HepG2 (cell line): Measurements from ENCODE around the gene CDK17. TPM values are rescaled to one million over a fixed set of nuclear protein-coding genes. Genes with fewer than 3 reads are reported as not detected.

ENCODE experiments used
- ARNT2 ChIP-seq: sonication (generic); formaldehyde crosslinking; IDR thresholded peaks from 2 replicates; pipeline ENCODE4 v1.8.0; 2022; ENCODE audit warnings: mild to moderate bottlenecking, low read depth, missing genetic modification reagents, moderate library complexity
- BCL6 ChIP-seq: IDR thresholded peaks from 2 replicates; pipeline ENCODE4 v1.6.1; 2016; ENCODE audit warnings: missing genetic modification reagents, missing compliant biosample characterization
- IRF1 ChIP-seq: sonication (generic); formaldehyde crosslinking; IDR thresholded peaks from 2 replicates; pipeline ENCODE4 v1.4.0; 2020; ENCODE audit warnings: low read depth, mild to moderate bottlenecking, missing genetic modification reagents
- IRX3 ChIP-seq: sonication (generic); formaldehyde crosslinking; IDR thresholded peaks from 2 replicates; pipeline ENCODE4 v1.8.1; 2023; ENCODE audit warnings: mild to moderate bottlenecking, low read depth, missing genetic modification reagents, borderline replicate concordance
- NFAT5 ChIP-seq: sonication (generic); formaldehyde crosslinking; IDR thresholded peaks from 2 replicates; pipeline ENCODE4 v1.4.0; 2020; ENCODE audit warnings: missing genetic modification reagents
- NFKB2 ChIP-seq: sonication (generic); formaldehyde crosslinking; IDR thresholded peaks from 2 replicates; pipeline ENCODE4 v1.4.0; 2020; ENCODE audit warnings: missing genetic modification reagents, borderline replicate concordance
- NFYC ChIP-seq: IDR thresholded peaks from 2 replicates; pipeline ENCODE4 v1.6.1; 2016; ENCODE audit warnings: missing genetic modification reagents, missing compliant biosample characterization
- PHF8 ChIP-seq: sonication (generic); formaldehyde crosslinking; IDR thresholded peaks from 2 replicates; pipeline ENCODE4 v1.5.0; 2020; ENCODE audit warnings: missing genetic modification reagents
- SPEN ChIP-seq: sonication (generic); formaldehyde crosslinking; IDR thresholded peaks from 2 replicates; pipeline ENCODE4 v1.5.1; 2020; ENCODE audit warnings: low read depth, mild to moderate bottlenecking, missing genetic modification reagents
- SRSF4 ChIP-seq: fragments of 200-400 bp; formaldehyde crosslinking; IDR thresholded peaks from one replicate; pipeline ENCODE4 v1.6.1; 2018; ENCODE audit warnings: mild to moderate bottlenecking, low read depth, low read length, moderate library complexity; ENCODE audit not compliant: poor library complexity, severe bottlenecking
- STAG1 ChIP-seq: sonication (generic); formaldehyde crosslinking; IDR thresholded peaks from 2 replicates; pipeline ENCODE4 v1.4.0; 2020; ENCODE audit warnings: missing genetic modification reagents
- ZBTB14 ChIP-seq: sonication (generic); formaldehyde crosslinking; IDR thresholded peaks from 2 replicates; pipeline ENCODE4 v1.4.0; 2020; ENCODE audit warnings: missing genetic modification reagents
- ZFY ChIP-seq: sonication (generic); formaldehyde crosslinking; IDR thresholded peaks from 2 replicates; pipeline ENCODE4 v1.4.0; 2020; ENCODE audit warnings: missing genetic modification reagents
- ZNF256 ChIP-seq: sonication (generic); formaldehyde crosslinking; conservative IDR thresholded peaks from 2 replicates; pipeline ENCODE4 v1.4.0; 2020; ENCODE audit warnings: missing genetic modification reagents
- ZNF383 ChIP-seq: sonication (generic); formaldehyde crosslinking; IDR thresholded peaks from 2 replicates; pipeline ENCODE4 v1.4.0; 2020; ENCODE audit warnings: missing genetic modification reagents, mild to moderate bottlenecking, borderline replicate concordance
- ZNF615 ChIP-seq: sonication (generic); formaldehyde crosslinking; IDR thresholded peaks from 2 replicates; pipeline ENCODE4 v1.5.0; 2020; ENCODE audit warnings: mild to moderate bottlenecking, missing genetic modification reagents, borderline replicate concordance
- ZNF83 ChIP-seq: sonication (generic); formaldehyde crosslinking; IDR thresholded peaks from 2 replicates; pipeline ENCODE4 v1.4.0; 2020; ENCODE audit warnings: missing genetic modification reagents, mild to moderate bottlenecking, borderline replicate concordance
- polyA plus RNA-seq, 8 experiments: library from polyadenylated mRNA; depleted of rRNA in 3 of 8; stranded (reverse) in 7 of 8; unstranded in 1 of 8; fragments of >200 nt; fragmentation: Illumina TruSeq in 4 of 8; extraction: Trizol in 4 of 8; gene quantifications; 2 replicates each; pipeline versions ENCODE4 v1.2.1 to v1.2.3, GENCODE V29; 2011 to 2016; ENCODE audit warnings: low read depth in 4 of 8, missing spikeins in 1 of 8, mixed read lengths in 1 of 8; ENCODE audit not compliant: insufficient read depth in 1 of 8
- total RNA-seq, 5 experiments: library from RNA; depleted of rRNA; stranded (reverse); fragments of >200 nt; fragmentation: Illumina TruSeq; extraction: Trizol; gene quantifications; 2 replicates each; pipeline ENCODE4 v1.2.3, GENCODE V29; 2016; ENCODE audit warnings: low read depth in 1 of 5
- TF ChIP-seq, protein P1 (sequence below): sonication (generic); formaldehyde crosslinking; IDR thresholded peaks from 2 replicates; pipeline ENCODE4 v1.4.0; 2020; ENCODE audit warnings: missing genetic modification reagents

The CDK17 gene
- total and polyA plus RNA-seq, 2 of the 13 experiments (the other 11 are each of a cell fraction or from before 2014, with no cell fraction given), result 9.9 to 22.3 TPM

- no peak for TF ChIP-seq ZBTB14 (CRISPR knock-in tag)
- peak; percentile 80; the same call in 1 of the 2 replicates for TF ChIP-seq NFKB2
- TF ChIP-seq PHF8 (CRISPR knock-in tag), result peak; percentile 67
- no peak for TF ChIP-seq IRF1 (CRISPR knock-in tag)
- TF ChIP-seq, protein P1, sequence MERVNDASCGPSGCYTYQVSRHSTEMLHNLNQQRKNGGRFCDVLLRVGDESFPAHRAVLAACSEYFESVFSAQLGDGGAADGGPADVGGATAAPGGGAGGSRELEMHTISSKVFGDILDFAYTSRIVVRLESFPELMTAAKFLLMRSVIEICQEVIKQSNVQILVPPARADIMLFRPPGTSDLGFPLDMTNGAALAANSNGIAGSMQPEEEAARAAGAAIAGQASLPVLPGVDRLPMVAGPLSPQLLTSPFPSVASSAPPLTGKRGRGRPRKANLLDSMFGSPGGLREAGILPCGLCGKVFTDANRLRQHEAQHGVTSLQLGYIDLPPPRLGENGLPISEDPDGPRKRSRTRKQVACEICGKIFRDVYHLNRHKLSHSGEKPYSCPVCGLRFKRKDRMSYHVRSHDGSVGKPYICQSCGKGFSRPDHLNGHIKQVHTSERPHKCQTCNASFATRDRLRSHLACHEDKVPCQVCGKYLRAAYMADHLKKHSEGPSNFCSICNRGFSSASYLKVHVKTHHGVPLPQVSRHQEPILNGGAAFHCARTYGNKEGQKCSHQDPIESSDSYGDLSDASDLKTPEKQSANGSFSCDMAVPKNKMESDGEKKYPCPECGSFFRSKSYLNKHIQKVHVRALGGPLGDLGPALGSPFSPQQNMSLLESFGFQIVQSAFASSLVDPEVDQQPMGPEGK, result peak; percentile 36; the same call in 1 of the 2 replicates
- TF ChIP-seq BCL6 (CRISPR knock-in tag), result peak; percentile 10; the same call in 1 of the 2 replicates
- TF ChIP-seq ZNF83 (CRISPR knock-in tag), result no peak
- 0 out of 2 replicates have a peak, but pooled peaks have one; percentile 25 for TF ChIP-seq SPEN
- no peak for TF ChIP-seq NFYC (CRISPR knock-in tag)
- no peak for TF ChIP-seq ZNF615 (CRISPR knock-in tag)
- peak; percentile 51; the same call in 1 of the 2 replicates for TF ChIP-seq ARNT2 (CRISPR knock-in tag)
- TF ChIP-seq STAG1, result peak; percentile 38; the same call in 1 of the 2 replicates
- no peak; the same call in 1 of the 2 replicates for TF ChIP-seq NFAT5 (CRISPR knock-in tag)
- peak; percentile 76; the same call in 1 of the 2 replicates for TF ChIP-seq IRX3 (CRISPR knock-in tag)
- TF ChIP-seq SRSF4, result no peak
- TF ChIP-seq ZFY (CRISPR knock-in tag), result peak; percentile 88
- no peak for TF ChIP-seq ZNF383
- no peak for TF ChIP-seq ZNF256 (CRISPR knock-in tag)
These were observed at the start of gene CDK17 (continued) for GRCh38 chr12:96399919-96400630.
